PC-9 (cell line): ENCODE measurements around the gene C10orf53. TPM values are rescaled to one million over a fixed set of nuclear protein-coding genes. Genes with fewer than 3 reads are reported as not detected.

Source experiments
- BruUV-seq: library from RNA; stranded (reverse); fragments of 400-500 nt; replicated peaks from 2 replicates; lab custom pipeline; 2021; lab: Mats Ljungman, UMichigan
- CTCF ChIA-PET: fragments of 300-600 bp; sonication (Branson Sonifier 250); formaldehyde crosslinking; loops from one replicate; lab custom pipeline; 2022; ENCODE audit warnings: antibody characterized with exemption; lab: Charles Lee
- POLR2A ChIA-PET: fragments of 300-600 bp; sonication (Branson Sonifier 250); formaldehyde crosslinking; loops from one replicate; lab custom pipeline; 2022; ENCODE audit warnings: antibody characterized with exemption; ENCODE audit not compliant: unreplicated experiment; lab: Charles Lee
- DNase-seq, 2 experiments: peaks; one replicate each; pipeline versions ENCODE4 v3.0.0 to v3.0.0-alpha.2; 2015 to 2022; ENCODE audit warnings: mixed read lengths in 1 of 2
- H2AFZ ChIP-seq: fragments of 200-600 bp; sonication (generic); 2 replicates; pipeline ENCODE4 v1.8.1; 2017; ENCODE audit warnings: antibody characterized with exemption
- H3F3A ChIP-seq: fragments of 200-600 bp; sonication (generic); 2 replicates; pipeline ENCODE4 v1.8.1; 2017; ENCODE audit warnings: antibody characterized with exemption, mild to moderate bottlenecking, low read depth; ENCODE audit not compliant: insufficient read depth
- H3K27ac ChIP-seq: fragments of 200-600 bp; sonication (generic); 2 replicates; pipeline ENCODE4 v1.6.1; 2016; ENCODE audit warnings: mixed run types
- H3K27me3 ChIP-seq: fragments of 200-600 bp; sonication (generic); 2 replicates; pipeline ENCODE4 v1.6.1; 2016; ENCODE audit warnings: low read depth, mixed run types; ENCODE audit not compliant: insufficient read depth
- H3K36me3 ChIP-seq: fragments of 200-600 bp; sonication (generic); 2 replicates; pipeline ENCODE4 v1.6.1; 2016; ENCODE audit warnings: low read depth, mixed run types
- H3K4me1 ChIP-seq: fragments of 200-600 bp; sonication (generic); replicated peaks from 2 replicates; pipeline ENCODE4 v1.6.1; 2016; ENCODE audit warnings: mixed run types; ENCODE audit not compliant: insufficient read depth
- H3K4me2 ChIP-seq: fragments of 200-600 bp; sonication (generic); 2 replicates; pipeline ENCODE4 v1.6.1; 2017; ENCODE audit warnings: mixed run types
- H3K4me3 ChIP-seq: fragments of 200-600 bp; sonication (generic); 2 replicates; pipeline ENCODE4 v1.6.1; 2016; ENCODE audit warnings: mixed run types
- H3K79me2 ChIP-seq: fragments of 200-600 bp; sonication (generic); 2 replicates; pipeline ENCODE4 v1.6.1; 2017; ENCODE audit warnings: low read depth, mixed run types
- H3K9me2 ChIP-seq: fragments of 200-600 bp; sonication (generic); 2 replicates; pipeline ENCODE4 v1.8.1; 2017; ENCODE audit warnings: mild to moderate bottlenecking; ENCODE audit not compliant: insufficient read depth
- H3K9me3 ChIP-seq: fragments of 200-600 bp; sonication (generic); 2 replicates; pipeline ENCODE4 v1.8.1; 2016; ENCODE audit warnings: low read depth; ENCODE audit not compliant: insufficient read depth
- H4K20me1 ChIP-seq: fragments of 200-600 bp; sonication (generic); 2 replicates; pipeline ENCODE4 v1.8.1; 2017; ENCODE audit not compliant: insufficient read depth
- EZH2 ChIP-seq: fragments of 200-600 bp; sonication (generic); IDR thresholded peaks from 2 replicates; pipeline ENCODE4 v1.8.0; 2017; ENCODE audit warnings: antibody characterized with exemption, low read depth
- intact Hi-C: fragments of 100-400 bp; cut with micrococcal nuclease; formaldehyde crosslinking; loops from one replicate; pipeline ENCODE4 v1.10.0; 2022; ENCODE audit not compliant: unreplicated experiment
- total RNA-seq: library from RNA; stranded (reverse); gene quantifications from 2 replicates; pipeline ENCODE4 v1.2.3, GENCODE V29; 2021
- TF ChIP-seq, protein P1 (sequence below): fragments of 200-600 bp; sonication (generic); conservative IDR thresholded peaks from 2 replicates; pipeline ENCODE4 v1.6.1; 2017; ENCODE audit warnings: mixed run types, antibody characterized with exemption, mild to moderate bottlenecking, moderate library complexity

Gene C10orf53
- total RNA-seq, 1 experiment from 2014 or later = not detected

DNA sequence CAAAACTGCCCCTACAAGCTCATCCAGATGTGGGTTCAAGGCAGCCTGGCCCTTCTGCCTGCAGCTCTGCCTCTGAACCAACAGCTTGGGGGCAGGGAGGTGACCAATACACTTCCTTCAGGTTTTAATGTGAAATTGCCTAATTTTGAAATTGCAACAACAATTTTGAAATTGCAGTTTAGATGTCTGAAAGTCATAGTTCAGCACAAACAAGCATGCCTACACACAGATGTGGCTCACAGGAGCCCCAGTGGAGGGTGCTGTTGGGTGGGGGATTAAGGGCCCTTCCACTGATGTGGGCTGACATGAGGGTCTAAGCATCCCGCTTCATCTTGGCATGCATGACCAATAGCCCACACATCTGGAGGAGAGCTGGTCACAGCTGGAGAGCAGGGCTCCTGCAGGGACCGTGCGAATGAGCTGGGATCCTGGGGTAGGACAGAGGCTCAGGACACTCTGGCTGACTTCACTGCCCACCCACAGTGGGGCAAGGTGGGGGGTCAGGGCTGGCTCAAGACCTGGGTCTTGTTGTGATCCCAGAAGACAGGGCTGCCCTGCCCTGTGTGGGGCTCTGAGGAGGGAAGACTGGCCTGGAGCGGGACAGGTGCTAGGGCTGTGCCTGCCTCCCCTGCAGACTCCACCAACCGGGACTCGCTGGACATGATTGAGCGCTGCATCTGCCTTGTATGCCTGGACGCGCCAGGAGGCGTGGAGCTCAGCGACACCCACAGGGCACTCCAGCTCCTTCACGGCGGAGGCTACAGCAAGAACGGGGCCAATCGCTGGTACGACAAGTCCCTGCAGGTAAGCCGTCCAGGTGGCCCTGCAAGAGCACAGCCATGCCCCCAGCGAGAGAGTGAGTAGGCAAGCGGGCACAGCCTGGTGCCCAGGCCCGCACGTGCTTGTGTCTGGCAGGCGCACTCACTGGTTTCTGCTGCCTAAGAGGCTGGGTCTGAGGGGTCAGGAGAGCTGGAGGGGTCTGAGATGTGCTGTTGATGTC lies 33.3 kb upstream of the C10orf53 start:
- no peaks in the 10 kb centered on the region for H3K9me2 ChIP-seq
- intact Hi-C loops = no loop called here
- peak in 1 of 2 experiments; percentile 24 for DNase-seq
- no peaks in the 10 kb centered on the region for H3K36me3 ChIP-seq
- no peak overlapping the region for H3K4me3 ChIP-seq
- H3K4me2 ChIP-seq = no peak overlapping the region
- peaks cover 29% of the 10 kb centered on the region for H3K27me3 ChIP-seq
- no peaks in the 10 kb centered on the region for H3F3A ChIP-seq
- H3K27ac ChIP-seq = no peak overlapping the region
- ChIA-PET POLR2A (no interaction called here), CTCF (no interaction called here)
- H2AFZ ChIP-seq = no peak overlapping the region
- H3K4me1 ChIP-seq = no peaks in the 10 kb centered on the region
- H3K9me3 ChIP-seq = no peaks in the 10 kb centered on the region
- H3K79me2 ChIP-seq = no peaks in the 10 kb centered on the region
- no TSS peak for BruUV-seq
- TF ChIP-seq, protein P1, sequence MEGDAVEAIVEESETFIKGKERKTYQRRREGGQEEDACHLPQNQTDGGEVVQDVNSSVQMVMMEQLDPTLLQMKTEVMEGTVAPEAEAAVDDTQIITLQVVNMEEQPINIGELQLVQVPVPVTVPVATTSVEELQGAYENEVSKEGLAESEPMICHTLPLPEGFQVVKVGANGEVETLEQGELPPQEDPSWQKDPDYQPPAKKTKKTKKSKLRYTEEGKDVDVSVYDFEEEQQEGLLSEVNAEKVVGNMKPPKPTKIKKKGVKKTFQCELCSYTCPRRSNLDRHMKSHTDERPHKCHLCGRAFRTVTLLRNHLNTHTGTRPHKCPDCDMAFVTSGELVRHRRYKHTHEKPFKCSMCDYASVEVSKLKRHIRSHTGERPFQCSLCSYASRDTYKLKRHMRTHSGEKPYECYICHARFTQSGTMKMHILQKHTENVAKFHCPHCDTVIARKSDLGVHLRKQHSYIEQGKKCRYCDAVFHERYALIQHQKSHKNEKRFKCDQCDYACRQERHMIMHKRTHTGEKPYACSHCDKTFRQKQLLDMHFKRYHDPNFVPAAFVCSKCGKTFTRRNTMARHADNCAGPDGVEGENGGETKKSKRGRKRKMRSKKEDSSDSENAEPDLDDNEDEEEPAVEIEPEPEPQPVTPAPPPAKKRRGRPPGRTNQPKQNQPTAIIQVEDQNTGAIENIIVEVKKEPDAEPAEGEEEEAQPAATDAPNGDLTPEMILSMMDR = no peak
- no peak for TF ChIP-seq EZH2
- H4K20me1 ChIP-seq = no peaks in the 10 kb centered on the region

DNA sequence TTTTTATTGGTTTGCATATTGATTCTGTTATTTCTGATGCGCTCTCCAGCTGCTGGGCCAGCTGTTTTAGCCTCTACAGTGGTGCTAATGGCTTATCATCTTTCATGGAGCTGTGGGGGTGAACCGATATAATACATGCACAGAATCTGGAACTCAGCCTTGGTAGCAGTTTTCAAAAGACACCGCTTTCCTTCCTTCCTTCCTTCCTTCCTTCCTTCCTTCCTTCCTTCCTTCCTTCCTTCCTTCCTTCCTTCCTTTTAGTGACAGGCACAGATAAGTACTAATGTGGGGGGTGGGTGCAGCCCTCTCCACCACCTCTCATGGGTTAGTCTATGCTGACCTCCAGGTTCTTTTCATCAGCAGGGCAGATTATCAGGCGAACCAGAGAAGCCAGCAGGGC lies 31.9 kb upstream of the C10orf53 start:
- H3K36me3 ChIP-seq = no peaks in the 10 kb centered on the region
- TF ChIP-seq, protein P1 = no peak
- no peak for DNase-seq
- no peak overlapping the region for H3K27ac ChIP-seq
- CTCF ChIA-PET = no interaction called here
- no peaks in the 10 kb centered on the region for H3F3A ChIP-seq
- H3K27me3 ChIP-seq = peaks cover 34% of the 10 kb centered on the region
- no peaks in the 10 kb centered on the region for H4K20me1 ChIP-seq
- POLR2A ChIA-PET = no interaction called here
- H3K4me2 ChIP-seq = no peak overlapping the region
- H3K4me3 ChIP-seq = no peak overlapping the region
- no peaks in the 10 kb centered on the region for H3K9me3 ChIP-seq
- BruUV-seq = no TSS peak
- H2AFZ ChIP-seq = no peak overlapping the region
- intact Hi-C loops = no loop called here
- no peaks in the 10 kb centered on the region for H3K9me2 ChIP-seq
- H3K79me2 ChIP-seq = no peaks in the 10 kb centered on the region
- H3K4me1 ChIP-seq = no peaks in the 10 kb centered on the region

DNA sequence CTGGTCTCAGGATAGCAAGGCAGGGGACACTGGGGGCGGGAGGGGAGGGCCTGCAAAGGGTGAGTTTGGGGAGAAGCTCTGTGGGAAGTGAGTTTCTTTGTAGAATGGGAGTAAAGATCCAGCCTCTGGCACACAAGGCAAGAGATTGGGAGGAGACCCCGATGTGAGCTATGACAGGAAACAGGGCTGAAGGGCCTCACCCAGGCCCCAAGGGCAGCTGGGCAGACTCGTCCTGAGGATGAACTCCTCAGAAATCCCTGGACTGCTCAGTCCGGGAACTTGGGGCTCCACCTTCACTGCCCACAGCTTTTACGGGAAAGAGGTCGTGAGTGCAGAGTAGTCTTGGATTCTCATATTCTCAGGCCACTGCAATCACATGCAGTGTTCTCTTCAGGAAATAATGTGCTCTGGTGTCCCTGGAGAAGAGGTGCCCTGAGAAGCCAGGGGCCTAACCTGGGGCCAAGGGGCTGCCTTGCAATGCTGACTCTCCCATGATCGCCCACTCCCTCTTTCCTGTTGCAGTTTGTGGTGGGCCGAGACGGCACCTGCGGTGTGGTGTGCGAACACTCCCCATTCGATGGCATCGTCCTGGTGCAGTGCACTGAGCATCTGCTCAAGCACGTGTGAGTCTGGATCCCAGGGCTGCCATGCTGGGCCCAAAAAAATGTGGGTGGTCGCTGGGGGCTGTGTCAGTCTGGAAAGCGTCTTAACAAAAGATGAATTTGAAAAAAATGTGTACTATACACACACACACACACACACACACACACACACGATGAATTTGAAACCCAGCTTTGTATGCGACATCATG lies 31.3 kb upstream of the C10orf53 start:
- H3K79me2 ChIP-seq = no peaks in the 10 kb centered on the region
- no peak overlapping the region for H3K27ac ChIP-seq
- intact Hi-C loops = no loop called here
- H3K27me3 ChIP-seq = peaks cover 34% of the 10 kb centered on the region
- DNase-seq = peak in 1 of 2 experiments; percentile 20
- no peak overlapping the region for H2AFZ ChIP-seq
- H3K4me1 ChIP-seq = no peaks in the 10 kb centered on the region
- POLR2A ChIA-PET = no interaction called here
- no peaks in the 10 kb centered on the region for H3F3A ChIP-seq
- H3K4me3 ChIP-seq = no peak overlapping the region
- no peaks in the 10 kb centered on the region for H3K9me2 ChIP-seq
- no peak overlapping the region for H3K4me2 ChIP-seq
- TF ChIP-seq EZH2 = no peak
- no TSS peak for BruUV-seq
- CTCF ChIA-PET = no interaction called here
- no peaks in the 10 kb centered on the region for H3K36me3 ChIP-seq
- H4K20me1 ChIP-seq = no peaks in the 10 kb centered on the region
- no peaks in the 10 kb centered on the region for H3K9me3 ChIP-seq
